H9 (cell line): Measurements from ENCODE around the gene MED28. TPM values are rescaled to one million over a fixed set of nuclear protein-coding genes. Genes with fewer than 3 reads are reported as not detected.

Experiments
- DNase-seq: peaks from one replicate; pipeline ENCODE4 v3.0.0-alpha.2; 2017
- H2AFZ ChIP-seq: one replicate; pipeline ENCODE4 v1.6.1; 2013; ENCODE audit warnings: mild to moderate bottlenecking, low read length, control low read depth, moderate library complexity
- H2AK5ac ChIP-seq: 2 replicates; pipeline ENCODE4 v1.6.1; 2013; ENCODE audit warnings: low read length, control low read depth, mixed read lengths; ENCODE audit not compliant: insufficient read length
- H2BK120ac ChIP-seq: one replicate; pipeline ENCODE4 v1.6.1; 2013; ENCODE audit warnings: low read depth, mild to moderate bottlenecking, low read length, control low read depth, inconsistent platforms; ENCODE audit not compliant: poor library complexity, severe bottlenecking
- H2BK12ac ChIP-seq: 2 replicates; pipeline ENCODE4 v1.6.1; 2013; ENCODE audit warnings: low read length, control low read depth, mixed read lengths, low read depth; ENCODE audit not compliant: insufficient read length
- H2BK15ac ChIP-seq: 2 replicates; pipeline ENCODE4 v1.6.1; 2013; ENCODE audit warnings: low read depth, low read length, control low read depth
- H2BK20ac ChIP-seq: one replicate; pipeline ENCODE4 v1.6.1; 2013; ENCODE audit warnings: low read depth, mild to moderate bottlenecking, low read length, control low read depth, inconsistent platforms; ENCODE audit not compliant: poor library complexity, severe bottlenecking
- H2BK5ac ChIP-seq: 2 replicates; pipeline ENCODE4 v1.6.1; 2013; ENCODE audit warnings: low read length, control low read depth, mixed read lengths; ENCODE audit not compliant: insufficient read length
- H3K14ac ChIP-seq: 2 replicates; pipeline ENCODE4 v1.6.1; 2013; ENCODE audit warnings: low read length, control low read depth; ENCODE audit not compliant: insufficient read depth
- H3K18ac ChIP-seq: 2 replicates; pipeline ENCODE4 v1.6.1; 2013; ENCODE audit warnings: low read depth, mild to moderate bottlenecking, mixed read lengths, low read length, control low read depth; ENCODE audit not compliant: insufficient read length
- H3K23ac ChIP-seq: 2 replicates; pipeline ENCODE4 v1.6.1; 2013; ENCODE audit warnings: low read length, control low read depth, mixed read lengths, low read depth; ENCODE audit not compliant: insufficient read length
- H3K23me2 ChIP-seq: 2 replicates; pipeline ENCODE4 v1.6.1; 2013; ENCODE audit warnings: low read depth, mild to moderate bottlenecking, mixed read lengths, low read length, control low read depth; ENCODE audit not compliant: insufficient read length, poor library complexity, severe bottlenecking
- H3K27ac ChIP-seq: 2 replicates; pipeline ENCODE4 v1.5.1; 2013; ENCODE audit warnings: low read length, control low read depth, mixed read lengths, low read depth; ENCODE audit not compliant: insufficient read length
- H3K27me3 ChIP-seq: 2 replicates; pipeline ENCODE4 v1.6.1; 2013; ENCODE audit warnings: low read length, control low read depth, inconsistent platforms; ENCODE audit not compliant: insufficient read depth
- H3K4ac ChIP-seq: 2 replicates; pipeline ENCODE4 v1.6.1; 2013; ENCODE audit warnings: low read depth, mild to moderate bottlenecking, control low read depth, inconsistent platforms, low read length, moderate library complexity
- H3K4me1 ChIP-seq: 2 replicates; pipeline ENCODE4 v1.6.1; 2013; ENCODE audit warnings: low read length, control low read depth, inconsistent platforms; ENCODE audit not compliant: insufficient read depth
- H3K4me2 ChIP-seq: 2 replicates; pipeline ENCODE4 v1.6.1; 2013; ENCODE audit warnings: low read length, control low read depth, mixed read lengths; ENCODE audit not compliant: insufficient read length, insufficient read depth
- H3K56ac ChIP-seq: 2 replicates; pipeline ENCODE4 v1.6.1; 2013; ENCODE audit warnings: low read depth, mild to moderate bottlenecking, mixed read lengths, low read length, control low read depth; ENCODE audit not compliant: insufficient read length
- H3K79me1 ChIP-seq: 2 replicates; pipeline ENCODE4 v1.6.1; 2013; ENCODE audit warnings: low read depth, mild to moderate bottlenecking, moderate library complexity, low read length, control low read depth, inconsistent platforms; ENCODE audit not compliant: insufficient read depth, poor library complexity, severe bottlenecking
- H3K79me2 ChIP-seq: 2 replicates; pipeline ENCODE4 v1.6.1; 2013; ENCODE audit warnings: low read length, control low read depth, inconsistent platforms; ENCODE audit not compliant: insufficient read depth
- H3K9ac ChIP-seq: 2 replicates; pipeline ENCODE4 v1.6.1; 2013; ENCODE audit warnings: low read length, control low read depth, mixed read lengths; ENCODE audit not compliant: insufficient read length; ENCODE audit errors: extremely low read depth
- H3K9me3 ChIP-seq: one replicate; pipeline ENCODE4 v1.6.1; 2013; ENCODE audit warnings: low read depth, low read length, inconsistent platforms; ENCODE audit not compliant: control insufficient read depth
- H3T11ph ChIP-seq: one replicate; pipeline ENCODE4 v1.6.1; 2013; ENCODE audit warnings: mild to moderate bottlenecking, low read length, control low read depth, inconsistent platforms
- H4K20me1 ChIP-seq: one replicate; pipeline ENCODE4 v1.6.1; 2013; ENCODE audit not compliant: control insufficient read depth, insufficient read length, insufficient read depth
- H4K5ac ChIP-seq: 2 replicates; pipeline ENCODE4 v1.6.1; 2013; ENCODE audit warnings: low read depth, mild to moderate bottlenecking, mixed read lengths, low read length, control low read depth; ENCODE audit not compliant: insufficient read length
- H4K8ac ChIP-seq: replicated peaks from 2 replicates; pipeline ENCODE4 v1.6.1; 2013; ENCODE audit warnings: low read length, control low read depth, mixed read lengths, low read depth; ENCODE audit not compliant: insufficient read length
- H4K91ac ChIP-seq: 2 replicates; pipeline ENCODE4 v1.6.1; 2013; ENCODE audit warnings: low read depth, mild to moderate bottlenecking, moderate library complexity, mixed read lengths, low read length, control low read depth; ENCODE audit not compliant: insufficient read length
- H3K27ac Mint-ChIP-seq, 3 experiments: 2 replicates in 2 of 3; 3 replicates in 1 of 3; pipeline ENCODE4 v1.8.0; 2020 to 2021; ENCODE audit warnings: mixed read lengths in 3 of 3, mild to moderate bottlenecking in 1 of 3, moderate library complexity in 1 of 3
- H3K27me3 Mint-ChIP-seq: 2 replicates; pipeline ENCODE4 v1.8.0; 2021; ENCODE audit warnings: low read depth, mild to moderate bottlenecking, moderate library complexity, mixed read lengths
- H3K36me3 Mint-ChIP-seq, 3 experiments: 2 replicates in 2 of 3; 3 replicates in 1 of 3; pipeline ENCODE4 v1.8.0; 2020 to 2021; ENCODE audit warnings: low read depth in 3 of 3, mixed read lengths in 3 of 3; ENCODE audit not compliant: insufficient read depth in 1 of 3
- H3K4me1 Mint-ChIP-seq, 2 experiments: 2 replicates each; pipeline ENCODE4 v1.8.0; 2020; ENCODE audit warnings: mixed read lengths in 2 of 2
- H3K4me3 Mint-ChIP-seq, 2 experiments: 2 replicates in 1 of 2; 3 replicates in 1 of 2; pipeline ENCODE4 v1.8.0; 2020 to 2021; ENCODE audit warnings: mild to moderate bottlenecking in 2 of 2, mixed read lengths in 2 of 2, moderate library complexity in 1 of 2
- H3K9me3 Mint-ChIP-seq, 2 experiments: 2 replicates in 1 of 2; 3 replicates in 1 of 2; pipeline ENCODE4 v1.8.0; 2020; ENCODE audit warnings: mild to moderate bottlenecking in 2 of 2, mixed read lengths in 2 of 2, moderate library complexity in 1 of 2
- CTCF ChIP-seq: fragments of 200-600 bp; sonication (generic); conservative IDR thresholded peaks from 3 replicates; pipeline ENCODE4 v1.8.0; 2021; ENCODE audit warnings: antibody characterized with exemption, mild to moderate bottlenecking
- WGBS: extraction: QIAGEN DNeasy Blood & Tissue Kit; methylation state at CpG from one replicate; pipeline ENCODE4 v1.1.7; 2013; ENCODE audit warnings: missing lambda C conversion rate, low lambda C conversion rate, mixed read lengths; ENCODE audit not compliant: insufficient read length; ENCODE audit errors: extremely low coverage; 5-methylcytosine and 5-hydroxymethylcytosine counted together
- total RNA-seq: library from RNA; stranded (reverse); gene quantifications from 2 replicates; pipeline ENCODE4 v1.2.1, GENCODE V29; 2021

The MED28 gene
- total RNA-seq, 1 experiment from 2014 or later, result 90.4 TPM

- Histone ChIP-seq H4K8ac (no peak overlapping the region), H2AFZ (peak overlapping the region; percentile 81), H2BK5ac (no peak overlapping the region), H3K27me3 (no peaks in the 10 kb centered on the region), H3K4me2 (peak overlapping the region; percentile 88), H3K18ac (no peak overlapping the region), H4K91ac (no peak overlapping the region), H2BK15ac (no peak overlapping the region), H3T11ph (no peak overlapping the region), H3K4me1 (no peaks in the 10 kb centered on the region), H3K27ac (no peak overlapping the region), H2BK20ac (no peak overlapping the region), H2BK12ac (no peak overlapping the region), H3K9ac (peak overlapping the region; percentile 61), H3K79me1 (peaks cover 5% of the 10 kb centered on the region), H4K20me1 (no peaks in the 10 kb centered on the region), H3K9me3 (no peaks in the 10 kb centered on the region), H3K23me2 (peaks cover 7% of the 10 kb centered on the region), H4K5ac (no peak overlapping the region), H3K14ac (no peak overlapping the region), H3K4ac (no peak overlapping the region), H2AK5ac (no peak overlapping the region), H3K23ac (no peak overlapping the region), H3K56ac (no peak overlapping the region), H2BK120ac (no peak overlapping the region), H3K79me2 (peaks cover 27% of the 10 kb centered on the region)
- peaks cover 9 to 23% of the 10 kb centered on the region in 2 experiments for H3K4me1 Mint-ChIP-seq
- no CpG with 5 or more reads among the region's 23 CpGs for WGBS
- no peaks in the 10 kb centered on the region for H3K27me3 Mint-ChIP-seq
- H3K27ac Mint-ChIP-seq, result peak overlapping the region; percentile 33 to 99 (median 99); a peak in 6 of 7 replicates
- no peaks in the 10 kb centered on the region for H3K9me3 Mint-ChIP-seq
- DNase-seq, result no peak
- no peak for TF ChIP-seq CTCF
- H3K36me3 Mint-ChIP-seq, result peaks cover 7 to 21% (median 13%) of the 10 kb centered on the region in 3 experiments; a peak in 6 of 7 replicates
- peak overlapping the region; percentile 93 to 94 for H3K4me3 Mint-ChIP-seq
Measured at GRCh38 chr4:17613761-17614415, 553 bp upstream of the MED28 start.
